ENCODE data around the gene MGRN1. TPM values are rescaled to one million over a fixed set of nuclear protein-coding genes. Genes with fewer than 3 reads are reported as not detected.

MGRN1 gene
- polyA plus RNA-seq, 6 donors from 2014 or later: 3.9 to 10.6 (median 6.6) TPM

- no peaks in the 10 kb centered on the region for H3K4me1 Mint-ChIP-seq
- peaks cover 0 to 2% (median 0%) of the 10 kb centered on the region in 7 donors for H3K9me3 Mint-ChIP-seq
- peaks cover 0 to 12% (median 8%) of the 10 kb centered on the region in 3 donors for H3K27me3 Mint-ChIP-seq
- DNase-seq: no peak
- no peak for ATAC-seq (ENCODE audit: low read depth in 2 of 2)
- H3K4me3 Mint-ChIP-seq: no peak overlapping the region
- H3K36me3 Mint-ChIP-seq: no peaks in the 10 kb centered on the region
- peak overlapping the region in 1 of 6 donors; percentile 71 for H3K27ac Mint-ChIP-seq
These were observed 29.9 kb upstream of the MGRN1 start for GRCh38 chr16:4594433-4595410.

DNA sequence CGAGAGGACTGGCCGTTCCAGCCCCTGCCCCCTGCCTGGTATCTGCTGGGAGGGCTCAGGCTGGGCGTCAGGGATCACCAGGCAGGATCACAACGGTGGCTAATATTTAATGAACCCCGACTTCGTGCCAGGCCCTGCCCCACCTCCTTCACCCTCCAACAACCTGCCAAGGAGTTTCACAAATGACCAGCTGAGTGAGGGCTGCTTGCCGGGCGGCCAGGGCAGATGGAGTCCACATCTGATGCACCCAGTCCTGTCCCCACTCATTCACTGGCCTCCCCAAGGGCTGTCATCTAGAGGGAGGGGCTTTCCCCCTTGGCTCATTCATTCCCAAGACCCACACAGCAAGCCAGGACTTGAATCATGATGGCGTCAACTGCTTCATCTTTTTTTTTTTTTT is 27.5 kb upstream of the MGRN1 start:
- ATAC-seq (ENCODE audit: low read depth in 2 of 2): no peak

DNA sequence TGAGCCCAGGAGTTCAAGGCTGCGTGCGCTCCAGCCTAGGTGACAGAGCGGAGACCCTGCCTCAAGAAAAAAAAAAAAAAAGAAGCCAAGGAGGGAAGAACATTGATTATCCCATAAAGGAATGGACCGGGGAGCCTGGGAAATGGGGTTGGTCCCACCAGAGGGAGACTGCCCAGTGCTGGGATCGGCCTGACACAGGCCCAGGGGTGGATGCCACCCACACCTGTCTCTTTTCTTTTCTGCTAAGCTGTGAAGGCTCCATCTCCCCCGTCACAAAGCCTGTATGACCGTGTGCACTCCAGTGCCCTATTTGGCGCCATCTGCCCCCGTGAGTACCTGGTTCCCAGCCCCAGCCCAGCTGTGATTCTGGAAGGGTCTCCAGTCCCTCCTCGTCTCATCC is 25.6 kb upstream of the MGRN1 start:
- no peak for ATAC-seq (ENCODE audit: low read depth in 2 of 2)
- Mint-ChIP-seq H3K4me3 (no peak overlapping the region), H3K36me3 (no peaks in the 10 kb centered on the region), H3K27ac (no peak overlapping the region), H3K9me3 (peaks cover 0 to 2% (median 0%) of the 10 kb centered on the region in 7 donors), H3K4me1 (peaks cover 0 to 4% (median 0%) of the 10 kb centered on the region in 3 donors), H3K27me3 (peaks cover 0 to 16% (median 12%) of the 10 kb centered on the region in 3 donors)
- DNase-seq: no peak

More for the DNA sequence above, 27.5 kb upstream of the MGRN1 start:
- H3K36me3 Mint-ChIP-seq: no peaks in the 10 kb centered on the region
- H3K27me3 Mint-ChIP-seq: peaks cover 0 to 16% (median 12%) of the 10 kb centered on the region in 3 donors
- H3K9me3 Mint-ChIP-seq: peaks cover 0 to 2% (median 0%) of the 10 kb centered on the region in 7 donors
- no peak overlapping the region for H3K4me3 Mint-ChIP-seq
- no peak for DNase-seq
- H3K4me1 Mint-ChIP-seq: peaks cover 0 to 4% (median 0%) of the 10 kb centered on the region in 3 donors
- peak overlapping the region in 1 of 6 donors; percentile 56 for H3K27ac Mint-ChIP-seq

- Mint-ChIP-seq H3K4me3 (peak overlapping the region in 1 of 8 donors; percentile 30), H3K27me3 (peaks cover 0 to 16% (median 12%) of the 10 kb centered on the region in 3 donors), H3K9me3 (peaks cover 0 to 2% (median 0%) of the 10 kb centered on the region in 7 donors), H3K36me3 (no peaks in the 10 kb centered on the region), H3K4me1 (peaks cover 0 to 4% (median 0%) of the 10 kb centered on the region in 3 donors), H3K27ac (peak overlapping the region in 1 of 6 donors; percentile 74)
- no peak for DNase-seq
- ATAC-seq (ENCODE audit: low read depth in 2 of 2): no peak
These were observed 25.1 kb upstream of the MGRN1 start for GRCh38 chr16:4599545-4599944.

DNA sequence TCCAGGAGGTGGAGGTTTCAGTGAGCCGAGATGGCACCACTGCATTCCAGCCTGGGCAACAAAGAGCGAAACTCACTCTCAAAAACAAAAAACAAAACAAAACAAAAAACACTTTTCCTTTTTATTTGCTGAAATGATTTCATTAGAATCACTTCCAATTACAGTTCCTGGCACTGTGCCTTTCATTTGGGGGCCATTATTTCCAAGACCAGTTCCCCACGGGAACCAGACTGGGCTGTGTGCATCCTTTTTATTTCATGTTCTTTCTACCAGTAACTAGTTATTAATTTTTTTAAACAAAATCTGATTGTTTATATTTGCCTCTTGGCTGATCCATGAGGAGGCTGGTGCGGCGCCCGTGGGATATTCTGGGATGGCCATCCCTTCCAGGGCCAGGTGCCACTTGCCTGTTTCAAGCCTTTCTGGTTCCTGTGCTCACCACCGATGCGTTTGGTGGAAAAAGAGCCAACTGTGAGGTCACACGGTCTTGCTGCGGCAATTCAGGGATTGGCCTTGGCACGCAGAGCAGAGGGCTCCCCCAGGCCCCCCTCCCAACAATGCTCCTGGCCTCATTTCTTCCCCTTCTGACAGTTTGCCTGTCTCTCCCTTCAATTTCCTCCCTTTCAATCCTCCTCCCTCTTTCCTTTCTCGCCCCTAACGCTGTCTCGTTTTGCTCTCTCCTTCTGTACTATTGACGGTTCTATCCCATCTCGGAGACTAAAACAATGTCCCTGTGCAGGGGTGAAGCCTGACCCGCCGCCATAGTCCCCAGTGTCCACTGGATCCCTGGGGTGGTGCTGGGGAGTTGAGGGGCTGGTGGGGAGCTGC is 23.4 kb upstream of the MGRN1 start:
- Mint-ChIP-seq H3K9me3 (no peaks in the 10 kb centered on the region), H3K4me1 (peaks cover 0 to 4% (median 0%) of the 10 kb centered on the region in 3 donors), H3K4me3 (no peak overlapping the region), H3K36me3 (no peaks in the 10 kb centered on the region), H3K27me3 (peaks cover 0 to 8% (median 6%) of the 10 kb centered on the region in 3 donors), H3K27ac (peak overlapping the region in 2 of 6 donors; percentile 66 to 74)
- DNase-seq: no peak
- no peak for ATAC-seq (ENCODE audit: low read depth in 2 of 2)

- ATAC-seq (ENCODE audit: low read depth in 2 of 2): no peak
These were observed 22.8 kb upstream of the MGRN1 start for GRCh38 chr16:4601864-4602186.

DNA sequence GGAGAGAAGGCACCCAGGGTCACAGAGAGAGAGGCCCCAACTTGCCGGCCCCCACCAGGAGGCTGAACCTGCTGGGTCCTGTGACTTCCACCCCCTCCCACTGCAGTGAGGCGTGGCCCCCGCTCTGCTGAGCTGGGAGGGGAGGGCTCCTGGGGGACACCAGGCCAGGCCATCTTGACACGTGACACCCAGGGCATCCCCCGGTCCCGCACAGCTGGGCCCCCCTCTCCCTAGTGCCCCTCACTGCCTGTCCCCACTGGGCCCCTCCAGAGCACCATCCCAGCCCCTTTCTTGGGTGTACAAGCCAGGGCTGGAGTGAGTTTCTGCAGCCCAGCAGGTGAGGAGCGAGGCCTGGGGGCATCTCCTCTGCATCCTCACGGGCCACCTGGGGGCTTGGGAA is 22.3 kb upstream of the MGRN1 start:
- H3K27me3 Mint-ChIP-seq: peaks cover 0 to 8% (median 6%) of the 10 kb centered on the region in 3 donors
- ATAC-seq (ENCODE audit: low read depth in 2 of 2) (no peak), DNase-seq (no peak)
- H3K4me3 Mint-ChIP-seq: no peak overlapping the region
- no peaks in the 10 kb centered on the region for H3K36me3 Mint-ChIP-seq
- H3K4me1 Mint-ChIP-seq: peaks cover 0 to 4% (median 0%) of the 10 kb centered on the region in 3 donors
- H3K27ac Mint-ChIP-seq: no peak overlapping the region
- no peaks in the 10 kb centered on the region for H3K9me3 Mint-ChIP-seq

More at GRCh38 chr16:4601864-4602186, 22.8 kb upstream of the MGRN1 start:
- peaks cover 0 to 8% (median 6%) of the 10 kb centered on the region in 3 donors for H3K27me3 Mint-ChIP-seq
- DNase-seq: no peak
- peaks cover 0 to 4% (median 0%) of the 10 kb centered on the region in 3 donors for H3K4me1 Mint-ChIP-seq
- peak overlapping the region in 1 of 6 donors; percentile 66 for H3K27ac Mint-ChIP-seq
- H3K36me3 Mint-ChIP-seq: no peaks in the 10 kb centered on the region
- no peak overlapping the region for H3K4me3 Mint-ChIP-seq
- H3K9me3 Mint-ChIP-seq: no peaks in the 10 kb centered on the region

DNA sequence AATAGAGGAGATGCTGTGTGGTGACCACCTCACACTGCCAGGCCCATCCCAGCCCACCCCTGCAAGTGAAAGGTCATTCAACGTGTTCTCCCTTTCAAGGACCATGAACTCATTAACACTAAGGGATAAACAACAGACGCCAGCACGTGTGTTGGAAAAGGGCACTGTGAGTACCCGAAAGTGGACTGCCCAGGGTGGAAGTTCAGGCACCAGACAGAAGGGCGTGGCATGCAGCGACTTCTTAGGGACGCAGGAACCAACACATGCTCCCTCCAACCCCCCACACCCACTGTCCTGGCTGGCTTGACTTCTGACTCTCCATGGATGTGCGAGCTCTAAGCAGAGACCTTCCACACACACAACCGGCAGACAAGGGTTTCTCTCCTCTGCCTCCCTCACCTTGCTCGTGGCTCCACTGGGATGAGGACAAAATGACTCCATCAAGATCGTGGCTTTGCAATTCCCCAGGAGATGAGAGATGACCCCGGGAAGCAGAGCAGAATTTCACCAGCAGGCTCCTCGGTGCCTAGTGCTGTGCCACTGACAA is 20.9 kb upstream of the MGRN1 start:
- Mint-ChIP-seq H3K4me1 (peaks cover 0 to 4% (median 0%) of the 10 kb centered on the region in 3 donors), H3K36me3 (no peaks in the 10 kb centered on the region), H3K27me3 (peaks cover 0 to 8% (median 6%) of the 10 kb centered on the region in 3 donors), H3K27ac (no peak overlapping the region), H3K4me3 (no peak overlapping the region), H3K9me3 (no peaks in the 10 kb centered on the region)
- ATAC-seq (ENCODE audit: low read depth in 2 of 2) (no peak), DNase-seq (no peak)

GRCh38 chr16:4604401-4604800 is 20.2 kb upstream of the MGRN1 start:
- Mint-ChIP-seq H3K27me3 (peaks cover 0 to 8% (median 2%) of the 10 kb centered on the region in 3 donors), H3K27ac (no peak overlapping the region), H3K9me3 (no peaks in the 10 kb centered on the region), H3K36me3 (no peaks in the 10 kb centered on the region), H3K4me3 (no peak overlapping the region), H3K4me1 (peaks cover 0 to 4% (median 0%) of the 10 kb centered on the region in 3 donors)
- ATAC-seq (ENCODE audit: low read depth in 2 of 2) (no peak), DNase-seq (no peak)

DNA sequence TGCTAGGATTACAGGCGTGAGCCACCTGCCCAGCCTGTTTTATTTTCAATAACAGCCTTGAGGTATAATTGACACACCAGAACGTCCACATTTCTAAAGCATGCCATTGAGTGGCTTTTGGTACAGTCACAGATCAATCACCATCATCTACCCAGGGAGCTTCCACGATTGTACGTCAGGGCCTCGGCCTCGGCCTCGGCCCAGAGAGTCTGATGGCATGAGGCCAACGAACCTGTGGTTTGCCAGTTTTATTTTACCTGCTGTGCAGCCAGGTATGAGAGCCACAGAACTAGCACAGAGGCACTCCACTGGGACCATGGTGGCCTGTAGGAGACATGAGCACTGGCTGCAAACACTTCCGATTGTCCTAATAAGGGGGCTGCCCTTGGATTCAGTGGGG is 18.3 kb upstream of the MGRN1 start:
- H3K9me3 Mint-ChIP-seq: no peaks in the 10 kb centered on the region
- H3K27ac Mint-ChIP-seq: peak overlapping the region in 1 of 6 donors; percentile 53
- peak overlapping the region in 1 of 8 donors; percentile 51 for H3K4me3 Mint-ChIP-seq
- H3K36me3 Mint-ChIP-seq: no peaks in the 10 kb centered on the region
- ATAC-seq (ENCODE audit: low read depth in 2 of 2): no peak
- DNase-seq: no peak
- peaks cover 0 to 6% (median 0%) of the 10 kb centered on the region in 3 donors for H3K27me3 Mint-ChIP-seq
- peaks cover 0 to 7% (median 0%) of the 10 kb centered on the region in 3 donors for H3K4me1 Mint-ChIP-seq

GRCh38 chr16:4607841-4608703 is 16.6 kb upstream of the MGRN1 start:
- H3K9me3 Mint-ChIP-seq: no peaks in the 10 kb centered on the region
- peaks cover 0 to 9% (median 6%) of the 10 kb centered on the region in 3 donors for H3K4me1 Mint-ChIP-seq
- DNase-seq: no peak
- H3K27me3 Mint-ChIP-seq: no peaks in the 10 kb centered on the region
- H3K27ac Mint-ChIP-seq: peak overlapping the region in 2 of 6 donors; percentile 47 to 61
- no peaks in the 10 kb centered on the region for H3K36me3 Mint-ChIP-seq
- ATAC-seq (ENCODE audit: low read depth in 2 of 2): no peak
- no peak overlapping the region for H3K4me3 Mint-ChIP-seq

DNA sequence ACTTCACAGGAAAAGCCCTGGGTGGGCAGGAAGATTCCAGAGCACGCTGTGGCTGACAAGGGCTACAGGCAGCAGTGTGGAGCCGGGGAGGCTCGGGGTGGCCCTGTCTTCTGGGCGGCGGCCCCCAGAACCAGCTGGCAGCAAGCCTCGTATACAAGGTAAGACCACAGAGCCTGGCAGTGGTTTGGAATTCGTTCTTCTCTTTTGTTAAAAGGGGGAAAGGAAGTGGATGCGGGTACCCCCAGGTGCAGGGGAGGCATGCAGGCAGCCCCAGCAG is 16.0 kb upstream of the MGRN1 start:
- DNase-seq: no peak
- H3K36me3 Mint-ChIP-seq: no peaks in the 10 kb centered on the region
- no peaks in the 10 kb centered on the region for H3K27me3 Mint-ChIP-seq
- no peaks in the 10 kb centered on the region for H3K9me3 Mint-ChIP-seq
- H3K27ac Mint-ChIP-seq: peak overlapping the region in 1 of 6 donors; percentile 66
- H3K4me1 Mint-ChIP-seq: peaks cover 0 to 13% (median 6%) of the 10 kb centered on the region in 3 donors
- no peak for ATAC-seq (ENCODE audit: low read depth in 2 of 2)
- no peak overlapping the region for H3K4me3 Mint-ChIP-seq
